HEK293 (cell line): ENCODE measurements around the gene RPL35.

Source experiments
- CTCF ChIA-PET: fragments of 350-600 bp; formaldehyde crosslinking; extraction: SDS; loops from one replicate; lab custom pipeline; 2021; ENCODE audit warnings: antibody characterized with exemption; lab: Yijun Ruan, JAX
- POLR2A ChIA-PET: fragments of 300-600 bp; formaldehyde crosslinking; extraction: SDS; loops from one replicate; lab custom pipeline; 2020; ENCODE audit warnings: antibody characterized with exemption, inconsistent platforms; lab: Yijun Ruan, JAX
- H3K27ac ChIP-seq: fragments of 200-500 bp; sonication (Bioruptor generic); 2 replicates; pipeline ENCODE4 v1.5.1; 2014; ENCODE audit warnings: low read depth, low read length, control low read depth, inconsistent platforms; ENCODE audit errors: extremely low read depth
- H3K36me3 ChIP-seq, 2 experiments: fragments of 200-500 bp in 1 of 2; sonication (Bioruptor generic) in 1 of 2; 1 replicate in 1 of 2; 2 replicates in 1 of 2; pipeline ENCODE4 v1.5.1; 2014 to 2017; ENCODE audit warnings: inconsistent platforms in 2 of 2, low read length in 2 of 2; ENCODE audit not compliant: control insufficient read depth in 2 of 2, insufficient read depth in 1 of 2
- H3K4me1 ChIP-seq: fragments of 200-500 bp; sonication (Bioruptor generic); 2 replicates; pipeline ENCODE4 v1.5.1; 2014; ENCODE audit warnings: mild to moderate bottlenecking, low read length, inconsistent platforms; ENCODE audit not compliant: control insufficient read depth, insufficient read depth
- H3K4me3 ChIP-seq: 2 replicates; pipeline ENCODE4 v1.5.1; 2011; ENCODE audit warnings: low read depth, mild to moderate bottlenecking, control low read depth, low read length, moderate library complexity
- H3K9me3 ChIP-seq: fragments of 200-500 bp; sonication (Bioruptor generic); 2 replicates; pipeline ENCODE4 v1.5.1; 2014; ENCODE audit warnings: low read depth, low read length, inconsistent platforms; ENCODE audit not compliant: control insufficient read depth, insufficient read depth
- HIC1 ChIP-seq: fragments of 450-650 bp; formaldehyde crosslinking; IDR thresholded peaks from 2 replicates; pipeline ENCODE4 v1.5.1; 2016; ENCODE audit warnings: missing biosample characterization, missing genetic modification characterization
- HOXC10 ChIP-seq: sonication (generic); formaldehyde crosslinking; IDR thresholded peaks from 2 replicates; pipeline ENCODE4 v1.8.1; 2023; ENCODE audit warnings: mild to moderate bottlenecking, missing genetic modification reagents
- OSR2 ChIP-seq: fragments of 450-650 bp; formaldehyde crosslinking; IDR thresholded peaks from 2 replicates; pipeline ENCODE4 v1.5.1; 2016; ENCODE audit warnings: missing biosample characterization, missing genetic modification characterization
- REST ChIP-seq: fragments of 450-650 bp; formaldehyde crosslinking; IDR thresholded peaks from 2 replicates; pipeline ENCODE4 v1.5.1; 2016; ENCODE audit warnings: missing biosample characterization, missing genetic modification characterization
- SCRT1 ChIP-seq: fragments of 450-650 bp; formaldehyde crosslinking; IDR thresholded peaks from 2 replicates; pipeline ENCODE4 v1.5.1; 2016; ENCODE audit warnings: missing biosample characterization, missing genetic modification characterization, borderline replicate concordance
- ZBTB20 ChIP-seq: fragments of 450-650 bp; formaldehyde crosslinking; IDR thresholded peaks from 2 replicates; pipeline ENCODE4 v1.5.1; 2016; ENCODE audit warnings: missing biosample characterization, missing genetic modification characterization
- ZEB2 ChIP-seq: fragments of 450-650 bp; formaldehyde crosslinking; IDR thresholded peaks from 2 replicates; pipeline ENCODE4 v1.5.1; 2016; ENCODE audit warnings: missing biosample characterization, missing genetic modification characterization
- ZFP37 ChIP-seq: fragments of 450-650 bp; formaldehyde crosslinking; IDR thresholded peaks from 2 replicates; pipeline ENCODE4 v1.5.1; 2016; ENCODE audit warnings: missing biosample characterization, missing genetic modification characterization
- ZNF10 ChIP-seq: fragments of 450-650 bp; formaldehyde crosslinking; IDR thresholded peaks from 2 replicates; pipeline ENCODE4 v1.5.1; 2017; ENCODE audit warnings: missing biosample characterization, missing genetic modification characterization
- ZNF221 ChIP-seq: fragments of 450-650 bp; formaldehyde crosslinking; IDR thresholded peaks from 2 replicates; pipeline ENCODE4 v1.5.1; 2017; ENCODE audit warnings: missing biosample characterization, missing genetic modification characterization, borderline replicate concordance
- ZNF223 ChIP-seq: fragments of 450-650 bp; formaldehyde crosslinking; IDR thresholded peaks from 2 replicates; pipeline ENCODE4 v1.5.1; 2016; ENCODE audit warnings: missing biosample characterization, missing genetic modification characterization
- ZNF324 ChIP-seq: fragments of 450-650 bp; formaldehyde crosslinking; IDR thresholded peaks from 2 replicates; pipeline ENCODE4 v1.5.1; 2016; ENCODE audit warnings: missing biosample characterization, missing genetic modification characterization
- ZNF350 ChIP-seq: fragments of 450-650 bp; formaldehyde crosslinking; IDR thresholded peaks from 2 replicates; pipeline ENCODE4 v1.5.0; 2017; ENCODE audit warnings: missing biosample characterization, mild to moderate bottlenecking, missing genetic modification characterization
- ZNF354C ChIP-seq: fragments of 450-650 bp; formaldehyde crosslinking; IDR thresholded peaks from 2 replicates; pipeline ENCODE4 v1.5.1; 2016; ENCODE audit warnings: missing biosample characterization, missing genetic modification characterization, low read depth, borderline replicate concordance
- ZNF391 ChIP-seq: fragments of 450-650 bp; formaldehyde crosslinking; IDR thresholded peaks from 2 replicates; pipeline ENCODE4 v1.5.1; 2016; ENCODE audit warnings: low read depth, missing biosample characterization, missing genetic modification characterization, borderline replicate concordance
- ZNF398 ChIP-seq: fragments of 450-650 bp; formaldehyde crosslinking; IDR thresholded peaks from 2 replicates; pipeline ENCODE4 v1.5.1; 2017; ENCODE audit warnings: missing biosample characterization, missing genetic modification characterization
- ZNF449 ChIP-seq: fragments of 450-650 bp; formaldehyde crosslinking; IDR thresholded peaks from 2 replicates; pipeline ENCODE4 v1.5.1; 2017; ENCODE audit warnings: missing biosample characterization, mild to moderate bottlenecking, missing genetic modification characterization, moderate library complexity
- ZNF529 ChIP-seq: fragments of 450-650 bp; formaldehyde crosslinking; IDR thresholded peaks from 2 replicates; pipeline ENCODE4 v1.5.1; 2017; ENCODE audit warnings: missing genetic modification characterization, missing biosample characterization; ENCODE audit not compliant: insufficient replicate concordance
- ZSCAN30 ChIP-seq: fragments of 450-650 bp; IDR thresholded peaks from 2 replicates; pipeline ENCODE4 v1.5.1; 2018; ENCODE audit warnings: missing biosample characterization, mild to moderate bottlenecking, missing genetic modification characterization, moderate library complexity
- ZSCAN5A ChIP-seq: fragments of 450-650 bp; formaldehyde crosslinking; IDR thresholded peaks from 2 replicates; pipeline ENCODE4 v1.5.1; 2016; ENCODE audit warnings: missing biosample characterization, missing genetic modification characterization

RPL35 gene

GRCh38 chr9:124882231-124882630, 20.5 kb upstream of the RPL35 start:
- POLR2A ChIA-PET = interaction anchor here (1.4 kb wide), 1 partner anchor 12 kb away, joined by 4 read pairs; no protein-coding TSS in a partner anchor
- no peak for TF ChIP-seq ZNF350
- TF ChIP-seq ZNF398 (tag by site-specific recombination) = no peak
- TF ChIP-seq ZNF324 (tag by site-specific recombination) = no peak
- no peak for TF ChIP-seq ZNF449 (tag by site-specific recombination)
- no peak for TF ChIP-seq ZSCAN5A
- no peak for TF ChIP-seq ZNF354C (tag by site-specific recombination)
- no peak for TF ChIP-seq ZNF10 (tag by site-specific recombination)
- TF ChIP-seq HIC1 (tag by site-specific recombination) = no peak
- no peak for TF ChIP-seq ZSCAN30 (tag by site-specific recombination)
- no peak for TF ChIP-seq ZNF529 (tag by site-specific recombination)
- TF ChIP-seq ZNF223 (tag by site-specific recombination) = no peak
- no peak overlapping the region for H3K4me3 ChIP-seq
- H3K27ac ChIP-seq = no peak overlapping the region
- CTCF ChIA-PET = no interaction called here
- H3K36me3 ChIP-seq = peaks cover 0 to 79% of the 10 kb centered on the region in 2 experiments; a peak in 1 of 3 replicates
- no peaks in the 10 kb centered on the region for H3K9me3 ChIP-seq
- no peaks in the 10 kb centered on the region for H3K4me1 ChIP-seq

GRCh38 chr9:124881138-124881743, 19.5 kb upstream of the RPL35 start:
- ChIA-PET CTCF (interaction anchor here (0.6 to 1.1 kb wide), 2 partner anchors 13 to 63 kb away, joined by 3 to 4 read pairs; no protein-coding TSS in a partner anchor), POLR2A (interaction anchor here (0.5 to 1.4 kb wide), 2 partner anchors 11 to 30 kb away, joined by 4 read pairs; no protein-coding TSS in a partner anchor)
- TF ChIP-seq SCRT1 (tag by site-specific recombination) = no peak
- H3K4me1 ChIP-seq = no peaks in the 10 kb centered on the region
- no peak overlapping the region for H3K4me3 ChIP-seq
- no peaks in the 10 kb centered on the region for H3K9me3 ChIP-seq
- no peak overlapping the region for H3K27ac ChIP-seq
- H3K36me3 ChIP-seq = peaks cover 0 to 79% of the 10 kb centered on the region in 2 experiments; a peak in 2 of 3 replicates

GRCh38 chr9:124880501-124880900, 18.7 kb upstream of the RPL35 start:
- no peak overlapping the region for H3K27ac ChIP-seq
- CTCF ChIA-PET = interaction anchor here (0.6 to 1.1 kb wide), 3 partner anchors 14 to 103 kb away, joined by 3 to 4 read pairs (median 4); partner anchors contain the start of gene OLFML2A
- no peak for TF ChIP-seq HOXC10
- no peak for TF ChIP-seq OSR2 (tag by site-specific recombination)
- no peak for TF ChIP-seq ZBTB20 (tag by site-specific recombination)
- TF ChIP-seq ZEB2 (tag by site-specific recombination) = no peak
- TF ChIP-seq ZNF221 (tag by site-specific recombination) = no peak
- no peak for TF ChIP-seq REST
- TF ChIP-seq ZNF391 (tag by site-specific recombination) = no peak
- no peak for TF ChIP-seq ZFP37 (tag by site-specific recombination)

More at GRCh38 chr9:124880501-124880900, 18.7 kb upstream of the RPL35 start:
- POLR2A ChIA-PET = interaction anchor here (0.5 kb wide), 1 partner anchor 29 kb away, joined by 4 read pairs; no protein-coding TSS in a partner anchor
- no peaks in the 10 kb centered on the region for H3K9me3 ChIP-seq
- no peak overlapping the region for H3K4me3 ChIP-seq
- H3K36me3 ChIP-seq = peaks cover 0 to 79% of the 10 kb centered on the region in 2 experiments; a peak in 2 of 3 replicates
- H3K4me1 ChIP-seq = no peaks in the 10 kb centered on the region
